HCT116 (cell line): ENCODE measurements around the gene SDF2L1. TPM values are rescaled to one million over a fixed set of nuclear protein-coding genes. Genes with fewer than 3 reads are reported as not detected.

Source experiments
- ATAC-seq: fragments of 200-7000 bp; cut with Tn5 transposase; 2 replicates; pipeline ENCODE4 v1.9.1; 2020; ENCODE audit warnings: mild to moderate bottlenecking, moderate library complexity
- BruUV-seq: library from RNA; stranded (reverse); fragments of 400-500 nt; replicated peaks from 2 replicates; lab custom pipeline; 2021; lab: Mats Ljungman, UMichigan
- CTCF ChIA-PET: fragments of 300-600 bp; sonication (Branson Sonifier 250); formaldehyde crosslinking; loops from one replicate; lab custom pipeline; 2021; ENCODE audit warnings: antibody characterized with exemption; lab: Charles Lee
- POLR2A ChIA-PET: fragments of 300-600, 350-600 bp; sonication (Branson Sonifier 250); formaldehyde crosslinking; loops from one replicate; lab custom pipeline; 2021; ENCODE audit warnings: antibody characterized with exemption; lab: Charles Lee
- RAD21 ChIA-PET, 2 experiments: fragments of 300-600 bp; sonication (Branson Sonifier 250); formaldehyde crosslinking; loops; one replicate each; lab custom pipeline; 2023; ENCODE audit warnings: low total read pairs in 2 of 2; ENCODE audit not compliant: uncharacterized antibody in 2 of 2, unreplicated experiment in 2 of 2, low non-redundant PET in 1 of 2; lab: Charles Lee
- DNase-seq: peaks from one replicate; pipeline ENCODE4 v3.0.0-alpha.2; 2010; ENCODE audit warnings: low read depth, low spot score
- H2AFZ ChIP-seq: fragments of 200-600 bp; shearing (Covaris generic), sonication (generic); 2 replicates; pipeline ENCODE4 v1.6.1; 2017; ENCODE audit warnings: low read depth, mixed run types, mixed read lengths, antibody characterized with exemption, low read length; ENCODE audit not compliant: poor library complexity, severe bottlenecking
- H3K27ac ChIP-seq: 2 replicates; pipeline ENCODE4 v1.5.1; 2012; ENCODE audit warnings: low read depth, low read length
- H3K27me3 ChIP-seq: fragments of 200-600 bp; sonication (generic); 2 replicates; pipeline ENCODE4 v1.6.1; 2016; ENCODE audit warnings: mixed run types, low read length, mixed read lengths; ENCODE audit not compliant: insufficient read depth
- H3K36me3 ChIP-seq, 2 experiments: fragments of 200-500 bp in 1 of 2; fragments of 200-600 bp in 1 of 2; sonication (Bioruptor generic) in 1 of 2; sonication (generic) in 1 of 2; 2 replicates each; pipeline versions ENCODE4 v1.5.1 to v1.6.1; 2014 to 2016; ENCODE audit warnings: low read length in 2 of 2, inconsistent platforms in 1 of 2, mixed read lengths in 1 of 2, mixed run types in 1 of 2; ENCODE audit not compliant: insufficient read depth in 2 of 2, control insufficient read depth in 1 of 2
- H3K4me1 ChIP-seq, 2 experiments: fragments of 200-600 bp in 1 of 2; sonication (generic) in 1 of 2; 2 replicates each; pipeline versions ENCODE4 v1.5.1 to v1.6.1; 2012 to 2017; ENCODE audit warnings: low read length in 2 of 2, inconsistent platforms in 1 of 2, mild to moderate bottlenecking in 1 of 2, mixed read lengths in 1 of 2, mixed run types in 1 of 2, moderate library complexity in 1 of 2; ENCODE audit not compliant: insufficient read depth in 2 of 2, control insufficient read depth in 1 of 2
- H3K4me2 ChIP-seq: fragments of 200-600 bp; sonication (generic); 2 replicates; pipeline ENCODE4 v1.6.1; 2017; ENCODE audit warnings: mixed run types, low read length, mixed read lengths
- H3K4me3 ChIP-seq, 2 experiments: fragments of 200-600 bp in 1 of 2; sonication (generic) in 1 of 2; replicated peaks in 1 of 2; 2 replicates each; pipeline ENCODE4 v1.5.1; 2011 to 2016; ENCODE audit warnings: low read length in 2 of 2, control low read depth in 1 of 2, low read depth in 1 of 2, mild to moderate bottlenecking in 1 of 2, mixed read lengths in 1 of 2, mixed run types in 1 of 2
- H3K79me2 ChIP-seq: fragments of 200-600 bp; sonication (generic); 2 replicates; pipeline ENCODE4 v1.6.1; 2017; ENCODE audit warnings: mild to moderate bottlenecking, mixed run types, low read length, moderate library complexity, mixed read lengths; ENCODE audit not compliant: insufficient read depth
- H3K9ac ChIP-seq: fragments of 200-600 bp; sonication (generic); 2 replicates; pipeline ENCODE4 v1.6.1; 2016; ENCODE audit warnings: low read length, mixed read lengths
- H3K9me2 ChIP-seq: fragments of 200-600 bp; sonication (generic), shearing (Covaris generic); 2 replicates; pipeline ENCODE4 v1.6.1; 2017; ENCODE audit warnings: mixed run types, mild to moderate bottlenecking, moderate library complexity; ENCODE audit not compliant: insufficient read depth
- H3K9me3 ChIP-seq, 2 experiments: fragments of 200-500 bp in 1 of 2; fragments of 200-600 bp in 1 of 2; sonication (Bioruptor generic) in 1 of 2; sonication (generic) in 1 of 2; 2 replicates each; pipeline ENCODE4 v1.6.1; 2014 to 2017; ENCODE audit warnings: low read length in 2 of 2, mixed read lengths in 2 of 2, inconsistent platforms in 1 of 2, low read depth in 1 of 2, mild to moderate bottlenecking in 1 of 2, mixed run types in 1 of 2, moderate library complexity in 1 of 2; ENCODE audit not compliant: control insufficient read depth in 1 of 2, insufficient read depth in 1 of 2
- H4K20me1 ChIP-seq: fragments of 200-600 bp; sonication (generic), shearing (Covaris generic); 2 replicates; pipeline ENCODE4 v1.6.1; 2017; ENCODE audit warnings: mixed run types, mild to moderate bottlenecking, moderate library complexity; ENCODE audit not compliant: insufficient read depth
- CBX3 ChIP-seq: IDR thresholded peaks from 2 replicates; pipeline ENCODE4 v1.6.1; 2012; ENCODE audit warnings: low read depth
- CEBPB ChIP-seq: IDR thresholded peaks from 2 replicates; pipeline ENCODE4 v1.6.1; 2012; ENCODE audit warnings: low read depth
- EGR1 ChIP-seq: IDR thresholded peaks from 2 replicates; pipeline ENCODE4 v1.6.1; 2012; ENCODE audit warnings: low read depth
- ELF1 ChIP-seq: IDR thresholded peaks from 2 replicates; pipeline ENCODE4 v1.6.1; 2012; ENCODE audit warnings: low read depth, borderline replicate concordance
- EZH2 ChIP-seq: fragments of 200-600 bp; sonication (generic); IDR thresholded peaks from 2 replicates; pipeline ENCODE4 v1.6.1; 2017; ENCODE audit warnings: antibody characterized with exemption, mixed run types
- EZH2phosphoT487 ChIP-seq: fragments of 200-600 bp; IDR thresholded peaks from 2 replicates; pipeline ENCODE4 v1.6.1; 2018; ENCODE audit warnings: antibody characterized with exemption, borderline replicate concordance
- MAX ChIP-seq: IDR thresholded peaks from 2 replicates; pipeline ENCODE4 v1.6.1; 2012
- POLR2A ChIP-seq: IDR thresholded peaks from 2 replicates; pipeline ENCODE4 v1.7.0; 2011; ENCODE audit warnings: borderline replicate concordance; ENCODE audit not compliant: insufficient read depth, insufficient read length; ENCODE audit errors: extremely low read depth
- REST ChIP-seq: IDR thresholded peaks from 2 replicates; pipeline ENCODE4 v1.6.1; 2012; ENCODE audit warnings: low read depth
- SIN3A ChIP-seq: IDR thresholded peaks from 2 replicates; pipeline ENCODE4 v1.6.1; 2012; ENCODE audit warnings: low read depth
- SRF ChIP-seq: IDR thresholded peaks from 2 replicates; pipeline ENCODE4 v1.6.1; 2012; ENCODE audit warnings: low read depth
- TCF7L2 ChIP-seq: IDR thresholded peaks from 2 replicates; pipeline ENCODE4 v1.7.0; 2011; ENCODE audit warnings: borderline replicate concordance, inconsistent platforms; ENCODE audit not compliant: insufficient read depth, insufficient read length; ENCODE audit errors: extremely low read depth
- YY1 ChIP-seq: IDR thresholded peaks from 2 replicates; pipeline ENCODE4 v1.6.1; 2011; ENCODE audit warnings: low read length, low read depth, moderate library complexity, mild to moderate bottlenecking; ENCODE audit not compliant: insufficient replicate concordance; ENCODE audit errors: extremely low read depth
- ZBTB33 ChIP-seq: IDR thresholded peaks from 2 replicates; pipeline ENCODE4 v1.6.1; 2011; ENCODE audit warnings: mild to moderate bottlenecking, low read length, moderate library complexity; ENCODE audit not compliant: insufficient replicate concordance; ENCODE audit errors: extremely low read depth
- ZFX ChIP-seq: fragments of 450-650 bp; IDR thresholded peaks from 2 replicates; pipeline ENCODE4 v1.6.1; 2017
- intact Hi-C: fragments of 100-400 bp; cut with micrococcal nuclease; formaldehyde crosslinking; loops from 2 replicates; pipeline ENCODE4 v1.10.0; 2022
- total RNA-seq: library from RNA; stranded (reverse); gene quantifications from one replicate; pipeline ENCODE4 v1.2.1, GENCODE V29; 2021; ENCODE audit not compliant: unreplicated experiment

Gene SDF2L1
- total RNA-seq, 1 experiment from 2014 or later, result 86.2 TPM

GRCh38 chr22:21639359-21639758 lies 2.7 kb upstream of the SDF2L1 start:
- Histone ChIP-seq H3K9me3 (no peaks in the 10 kb centered on the region), H3K36me3 (peaks cover 0 to 5% of the 10 kb centered on the region in 2 experiments; a peak in 1 of 4 replicates), H2AFZ (no peak overlapping the region), H3K27ac (no peak overlapping the region), H4K20me1 (no peaks in the 10 kb centered on the region), H3K4me2 (no peak overlapping the region), H3K4me1 (peaks cover 12 to 31% of the 10 kb centered on the region in 2 experiments), H3K27me3 (no peaks in the 10 kb centered on the region), H3K9ac (no peak overlapping the region), H3K79me2 (peaks cover 21% of the 10 kb centered on the region; the same call in 1 of the 2 replicates), H3K9me2 (no peaks in the 10 kb centered on the region), H3K4me3 (no peak overlapping the region)
- ATAC-seq, result no peak
- RAD21 ChIA-PET, result no interaction called here
- intact Hi-C loops, result no loop called here
- TF ChIP-seq TCF7L2 (no peak), EGR1 (no peak), MAX (no peak), REST (no peak), SIN3A (no peak), POLR2A (no peak), EZH2phosphoT487 (no peak), ZBTB33 (no peak), CEBPB (no peak), EZH2 (no peak), YY1 (no peak), SRF (no peak), ELF1 (no peak), ZFX (no peak), CBX3 (no peak)
- POLR2A ChIA-PET, result no interaction called here
- CTCF ChIA-PET, result no interaction called here
- no peak for DNase-seq
- BruUV-seq, result no TSS peak
